ENCODE results near the gene GCLC. TPM values are rescaled to one million over a fixed set of nuclear protein-coding genes. Genes with fewer than 3 reads are reported as not detected.

Gene GCLC
- total and polyA plus RNA-seq, 4 donors, result 13.2 to 40.0 (median 22.9) TPM

DNA sequence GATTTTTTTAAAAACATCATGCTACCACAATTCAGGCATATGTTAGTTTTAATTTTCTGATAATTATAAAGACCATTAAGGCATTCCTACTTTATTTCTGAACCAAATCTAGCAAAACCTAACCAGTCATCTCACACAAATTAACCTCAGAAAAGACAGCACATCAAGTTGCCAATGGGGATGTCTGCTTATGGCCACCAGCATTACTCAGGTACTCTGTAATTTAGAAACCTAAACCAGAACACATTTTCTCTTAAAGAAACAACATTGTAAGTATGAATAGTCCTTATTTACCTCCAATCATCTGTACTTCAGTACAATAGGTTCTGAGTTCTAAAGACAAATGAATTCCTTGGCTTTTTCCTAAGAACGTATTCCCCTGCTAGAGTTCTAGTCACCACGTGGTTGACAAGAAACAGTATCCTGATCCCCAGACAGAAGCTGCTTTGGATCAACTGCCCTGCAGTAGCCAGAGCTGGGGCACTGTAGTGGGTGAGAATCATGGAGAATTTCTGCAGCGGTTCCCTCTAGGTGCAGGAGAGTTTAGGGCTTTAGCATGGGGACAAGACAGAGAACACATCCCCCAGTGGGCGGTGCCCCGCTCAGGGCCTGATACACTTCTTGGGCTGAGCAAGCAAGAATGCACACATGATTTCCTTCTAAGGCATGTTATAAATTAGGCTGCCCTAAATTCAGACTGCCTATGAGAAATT lies 15.4 kb downstream of the GCLC start:
- no peaks in the 10 kb centered on the region for H3K9me3 ChIP-seq (ENCODE audit: control insufficient read depth in 4 of 4, insufficient read depth in 3 of 4, low read length in 3 of 4)
- ATAC-seq (ENCODE audit: insufficient read depth, low FRiP score) (no peak), DNase-seq (no peak)
- peaks cover 0 to 2% (median 0%) of the 10 kb centered on the region in 4 donors for H3K36me3 ChIP-seq (ENCODE audit: control insufficient read depth in 4 of 4, insufficient read depth in 4 of 4, low read length in 4 of 4)
- peak overlapping the region in 1 of 2 donors; percentile 26 for H3K27ac ChIP-seq (ENCODE audit: low read depth in 1 of 2, low read length in 1 of 2)
- H3K4me1 ChIP-seq (ENCODE audit: control insufficient read depth in 5 of 5, insufficient read depth in 5 of 5, low read length in 5 of 5), result peaks cover 0 to 38% (median 20%) of the 10 kb centered on the region in 5 donors
- WGBS, 2 donors, result 88 to 92% methylated on average over 5 of the region's 5 CpGs
- no peak overlapping the region for H3K4me3 ChIP-seq
- H3K9ac ChIP-seq (ENCODE audit: insufficient read depth in 1 of 2, low read length in 2 of 2), result no peak overlapping the region
- TF ChIP-seq, protein P1, sequence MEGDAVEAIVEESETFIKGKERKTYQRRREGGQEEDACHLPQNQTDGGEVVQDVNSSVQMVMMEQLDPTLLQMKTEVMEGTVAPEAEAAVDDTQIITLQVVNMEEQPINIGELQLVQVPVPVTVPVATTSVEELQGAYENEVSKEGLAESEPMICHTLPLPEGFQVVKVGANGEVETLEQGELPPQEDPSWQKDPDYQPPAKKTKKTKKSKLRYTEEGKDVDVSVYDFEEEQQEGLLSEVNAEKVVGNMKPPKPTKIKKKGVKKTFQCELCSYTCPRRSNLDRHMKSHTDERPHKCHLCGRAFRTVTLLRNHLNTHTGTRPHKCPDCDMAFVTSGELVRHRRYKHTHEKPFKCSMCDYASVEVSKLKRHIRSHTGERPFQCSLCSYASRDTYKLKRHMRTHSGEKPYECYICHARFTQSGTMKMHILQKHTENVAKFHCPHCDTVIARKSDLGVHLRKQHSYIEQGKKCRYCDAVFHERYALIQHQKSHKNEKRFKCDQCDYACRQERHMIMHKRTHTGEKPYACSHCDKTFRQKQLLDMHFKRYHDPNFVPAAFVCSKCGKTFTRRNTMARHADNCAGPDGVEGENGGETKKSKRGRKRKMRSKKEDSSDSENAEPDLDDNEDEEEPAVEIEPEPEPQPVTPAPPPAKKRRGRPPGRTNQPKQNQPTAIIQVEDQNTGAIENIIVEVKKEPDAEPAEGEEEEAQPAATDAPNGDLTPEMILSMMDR (IDR thresholded peaks at IDR 0.05; ENCODE audit: control extremely low read depth, extremely low read depth), result no peak
- H3K27me3 ChIP-seq (ENCODE audit: control insufficient read depth in 3 of 3, insufficient read depth in 3 of 3, low read length in 2 of 3), result no peaks in the 10 kb centered on the region

DNA sequence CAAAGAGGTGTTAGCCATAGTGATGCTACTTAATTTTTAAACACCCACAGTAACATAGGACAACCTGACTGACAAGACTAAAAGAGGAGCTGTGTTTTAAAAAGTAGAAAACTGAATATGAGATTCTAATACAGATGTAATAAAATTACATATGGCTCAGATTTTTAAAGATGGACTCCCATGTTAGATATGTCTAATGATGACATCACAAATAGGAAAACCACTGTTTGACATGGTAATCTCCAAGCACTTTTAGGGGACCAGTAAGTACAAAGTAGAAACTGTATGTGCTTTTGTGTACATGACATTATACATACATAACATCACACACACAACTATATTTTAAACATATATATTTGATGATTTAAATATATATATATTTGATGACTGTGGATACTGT lies 16.8 kb downstream of the GCLC start:
- no peak overlapping the region for H3K4me3 ChIP-seq
- H3K4me1 ChIP-seq (ENCODE audit: control insufficient read depth in 5 of 5, insufficient read depth in 5 of 5, low read length in 5 of 5), result peaks cover 0 to 47% (median 20%) of the 10 kb centered on the region in 5 donors

DNA sequence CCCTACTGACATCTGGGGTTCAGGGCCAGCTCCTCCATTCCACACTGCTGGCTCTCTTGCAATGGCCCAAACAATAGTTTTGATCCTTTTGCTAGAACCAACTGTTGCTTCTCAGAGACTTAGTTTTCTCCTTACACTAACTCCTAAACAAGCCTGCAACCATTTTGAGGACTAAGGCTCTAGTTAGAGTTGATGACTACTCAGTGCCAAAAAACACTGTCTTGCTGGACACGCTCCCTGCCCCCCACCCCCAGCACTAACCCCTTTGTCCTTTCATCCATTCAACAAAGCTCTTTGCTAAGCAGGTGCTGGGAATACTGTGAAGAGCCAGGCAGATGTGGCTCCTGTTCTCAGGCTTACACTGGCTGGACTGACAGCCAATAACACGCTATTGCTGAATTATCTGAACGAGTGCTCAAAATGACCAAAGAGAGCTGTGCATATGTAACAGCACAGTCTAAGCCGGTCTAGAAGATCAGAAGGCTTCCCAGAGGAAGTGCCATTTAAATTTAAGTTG lies 17.6 kb downstream of the GCLC start:
- DNase-seq (no peak), ATAC-seq (ENCODE audit: insufficient read depth, low FRiP score) (no peak)
- H3K27ac ChIP-seq (ENCODE audit: low read depth in 1 of 2, low read length in 1 of 2), result no peak overlapping the region
- no peak overlapping the region for H3K9ac ChIP-seq (ENCODE audit: insufficient read depth in 1 of 2, low read length in 2 of 2)
- H3K4me1 ChIP-seq (ENCODE audit: control insufficient read depth in 5 of 5, insufficient read depth in 5 of 5, low read length in 5 of 5), result peaks cover 0 to 42% (median 12%) of the 10 kb centered on the region in 5 donors
- no peaks in the 10 kb centered on the region for H3K27me3 ChIP-seq (ENCODE audit: control insufficient read depth in 3 of 3, insufficient read depth in 3 of 3, low read length in 2 of 3)
- peaks cover 0 to 2% (median 0%) of the 10 kb centered on the region in 4 donors for H3K36me3 ChIP-seq (ENCODE audit: control insufficient read depth in 4 of 4, insufficient read depth in 4 of 4, low read length in 4 of 4)
- TF ChIP-seq, protein P1 (IDR thresholded peaks at IDR 0.05; ENCODE audit: control extremely low read depth, extremely low read depth), result no peak
- no peak overlapping the region for H3K4me3 ChIP-seq
- 88% methylated on average over 4 of the region's 4 CpGs for WGBS, 2 donors
- H3K9me3 ChIP-seq (ENCODE audit: control insufficient read depth in 4 of 4, insufficient read depth in 3 of 4, low read length in 3 of 4), result no peaks in the 10 kb centered on the region

More for the DNA sequence above, 16.8 kb downstream of the GCLC start:
- no peak overlapping the region for H3K9ac ChIP-seq (ENCODE audit: insufficient read depth in 1 of 2, low read length in 2 of 2)
- no peak for ATAC-seq (ENCODE audit: insufficient read depth, low FRiP score)
- no peak for DNase-seq
- H3K27ac ChIP-seq (ENCODE audit: low read depth in 1 of 2, low read length in 1 of 2), result no peak overlapping the region
- TF ChIP-seq, protein P1 (IDR thresholded peaks at IDR 0.05; ENCODE audit: control extremely low read depth, extremely low read depth), result no peak
- H3K9me3 ChIP-seq (ENCODE audit: control insufficient read depth in 4 of 4, insufficient read depth in 3 of 4, low read length in 3 of 4), result no peaks in the 10 kb centered on the region
- peaks cover 0 to 2% (median 0%) of the 10 kb centered on the region in 4 donors for H3K36me3 ChIP-seq (ENCODE audit: control insufficient read depth in 4 of 4, insufficient read depth in 4 of 4, low read length in 4 of 4)
- no peaks in the 10 kb centered on the region for H3K27me3 ChIP-seq (ENCODE audit: control insufficient read depth in 3 of 3, insufficient read depth in 3 of 3, low read length in 2 of 3)
